Sigmoid colon (tissue), 7 donors: Measurements from ENCODE around the gene UTF1. TPM values are rescaled to one million over a fixed set of nuclear protein-coding genes. Genes with fewer than 3 reads are reported as not detected.

Source experiments
- DNase-seq: peaks from one replicate; pipeline ENCODE4 v3.0.0-alpha.2; 2019
- H3K27ac ChIP-seq, 4 donors: fragments of 200-600 bp; sonication (generic); one replicate each; pipeline ENCODE4 v1.5.1; 2016 to 2019; ENCODE audit warnings: mild to moderate bottlenecking in 1 of 4
- H3K27me3 ChIP-seq, 3 donors: fragments of 200-600 bp; sonication (generic); one replicate each; pipeline ENCODE4 v1.5.1; 2019; ENCODE audit warnings: mild to moderate bottlenecking in 1 of 3
- H3K36me3 ChIP-seq, 4 donors: fragments of 200-600 bp; sonication (generic); one replicate each; pipeline ENCODE4 v1.5.1; 2016 to 2019
- H3K4me1 ChIP-seq, 4 donors: fragments of 200-600 bp; sonication (generic); one replicate each; pipeline ENCODE4 v1.5.1; 2017 to 2019
- H3K4me3 ChIP-seq, 4 donors: fragments of 200-600 bp; sonication (generic); one replicate each; pipeline ENCODE4 v1.5.1; 2017 to 2019; ENCODE audit warnings: mild to moderate bottlenecking in 2 of 4, moderate library complexity in 1 of 4
- H3K9me3 ChIP-seq, 4 donors: fragments of 200-600 bp in 3 of 4; sonication (generic) in 3 of 4; one replicate each; pipeline versions ENCODE4 v1.5.1 to v1.6.1; 2013 to 2019
- CTCF ChIP-seq, 4 experiments: fragments of 450-650 bp in 3 of 4; fragments of 200-600 bp in 1 of 4; IDR thresholded peaks; one replicate each; pipeline ENCODE4 v1.5.1; 2016 to 2019; ENCODE audit warnings: antibody characterized with exemption in 4 of 4, mild to moderate bottlenecking in 3 of 4, moderate library complexity in 2 of 4
- EP300 ChIP-seq, 4 donors: sonication (generic); formaldehyde crosslinking; IDR thresholded peaks; one replicate each; pipeline ENCODE4 v1.6.1; 2017; ENCODE audit warnings: antibody characterized with exemption in 4 of 4
- POLR2A ChIP-seq, 2 donors: fragments of 450-650 bp; IDR thresholded peaks; one replicate each; pipeline ENCODE4 v1.6.1; 2016; ENCODE audit warnings: antibody characterized with exemption in 2 of 2, mild to moderate bottlenecking in 2 of 2, moderate library complexity in 2 of 2
- POLR2AphosphoS5 ChIP-seq, 4 donors: sonication (generic); formaldehyde crosslinking; IDR thresholded peaks; one replicate each; pipeline ENCODE4 v1.6.1; 2017; ENCODE audit warnings: antibody characterized with exemption in 4 of 4
- WGBS, 2 donors: extraction: QIAGEN DNeasy Blood & Tissue Kit; methylation state at CpG; one replicate each; pipeline ENCODE4 v1.1.7; 2013; 5-methylcytosine and 5-hydroxymethylcytosine counted together
- intact Hi-C: fragments of 100-400 bp; cut with DNase I; formaldehyde crosslinking; loops from one replicate; pipeline ENCODE4 v1.15.1; 2023
- polyA plus RNA-seq, 3 donors: library from polyadenylated mRNA; stranded (reverse); fragments of 200-250 nt; gene quantifications; one replicate each; pipeline ENCODE4 v1.2.3, GENCODE V29; 2013
- total RNA-seq, 4 donors: library from RNA; depleted of rRNA; stranded (reverse); fragments of >200 nt; gene quantifications; one replicate each; pipeline ENCODE4 v1.1.0, GENCODE V29; 2016
- donor health status: healthy with polysubstance abuse.
- donor health status: Bipolar disorder and iron deficiency.
- donor health status: healthy.

Gene UTF1
- total and polyA plus RNA-seq, 7 donors = not detected

DNA sequence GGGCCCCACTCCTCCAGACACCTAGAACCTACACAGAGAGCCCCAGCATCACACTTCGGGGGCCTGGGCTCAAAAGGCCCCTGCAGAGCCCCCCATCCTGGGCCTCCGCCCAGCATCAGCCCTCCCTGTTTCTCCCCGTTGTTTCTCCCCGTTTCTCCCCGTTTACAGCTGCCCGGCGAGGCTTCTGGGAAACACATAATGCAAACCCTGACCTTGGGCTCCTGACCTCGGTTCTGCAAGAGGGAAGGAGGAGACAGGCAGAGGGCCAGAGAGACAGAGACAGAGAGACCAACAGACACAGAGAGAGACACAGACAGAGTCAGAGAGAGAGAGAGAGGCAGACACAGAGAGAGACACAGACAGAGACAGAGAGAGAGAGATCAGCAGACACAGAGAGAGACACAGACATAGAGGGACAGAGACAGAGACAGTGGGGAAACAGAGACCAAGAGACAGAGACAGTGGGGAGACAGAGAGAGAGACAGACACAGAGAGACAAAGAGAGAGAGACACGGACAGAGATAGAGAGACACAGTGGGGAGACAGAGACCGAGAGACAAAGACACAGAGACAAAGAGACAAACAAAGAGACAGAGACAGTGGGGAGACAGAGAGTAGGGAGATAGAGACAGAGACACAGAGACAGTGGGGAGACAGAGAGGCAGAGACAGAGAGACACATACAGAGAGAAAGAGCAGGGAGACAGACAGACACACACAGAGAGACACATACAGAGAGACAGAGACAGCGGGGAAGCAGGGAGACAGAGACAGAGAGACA, 20.1 kb downstream of the UTF1 start:
- Histone ChIP-seq H3K27ac (no peak overlapping the region), H3K4me3 (no peak overlapping the region), H3K9me3 (no peaks in the 10 kb centered on the region), H3K36me3 (no peaks in the 10 kb centered on the region), H3K27me3 (peaks cover 0 to 65% (median 38%) of the 10 kb centered on the region in 3 donors), H3K4me1 (no peaks in the 10 kb centered on the region)
- 38 to 67% methylated on average over 11 of the region's 11 CpGs for WGBS, 2 donors
- intact Hi-C loops = no loop called here
- TF ChIP-seq EP300 (IDR thresholded peaks at IDR 0.05) (no peak), POLR2A (IDR thresholded peaks at IDR 0.05) (no peak), POLR2AphosphoS5 (IDR thresholded peaks at IDR 0.05) (no peak), CTCF (IDR thresholded peaks at IDR 0.05) (no peak)
- DNase-seq = no peak

DNA sequence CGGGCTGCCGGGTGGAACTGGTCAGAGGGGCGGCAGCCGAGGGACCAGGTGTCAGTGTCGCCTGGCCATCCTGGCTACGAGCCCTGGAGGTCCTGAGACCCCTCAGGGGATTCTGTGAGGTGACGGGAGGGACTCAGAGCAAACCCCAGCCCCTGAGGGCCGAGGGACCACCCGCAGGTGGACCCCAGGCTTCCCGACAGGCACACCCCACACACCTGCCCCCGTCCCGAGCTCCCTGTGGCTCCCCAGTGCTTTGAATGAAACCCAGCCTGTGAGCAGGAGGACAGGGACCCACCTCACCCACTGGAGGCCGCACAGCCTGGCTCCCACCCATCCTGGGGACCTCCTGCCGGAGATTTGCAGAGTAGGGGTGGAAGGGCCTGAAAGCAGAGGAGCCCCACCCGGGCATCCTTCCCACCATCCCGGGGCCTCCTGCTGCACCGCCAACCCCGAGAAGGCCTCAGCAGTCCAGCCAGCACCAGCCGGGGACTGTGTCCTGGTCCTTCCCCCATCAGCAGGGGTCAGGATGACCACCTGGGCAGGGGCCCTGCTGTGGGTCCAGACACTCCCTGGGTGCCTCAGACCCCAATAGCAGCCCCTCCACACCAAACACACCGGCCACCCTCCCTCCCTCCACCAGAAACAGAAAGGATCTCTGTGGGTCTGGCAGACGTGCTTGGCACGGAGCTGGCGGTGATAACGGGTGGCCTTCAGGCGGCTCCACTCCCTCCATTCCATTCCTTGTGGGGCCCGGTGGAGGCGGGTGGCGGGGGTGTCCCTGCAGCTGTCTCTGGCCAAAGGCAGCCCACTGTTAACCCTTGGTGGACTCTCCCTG, 21.6 kb downstream of the UTF1 start:
- Histone ChIP-seq H3K4me3 (no peak overlapping the region), H3K27me3 (peaks cover 0 to 51% (median 24%) of the 10 kb centered on the region in 3 donors), H3K9me3 (no peaks in the 10 kb centered on the region), H3K36me3 (no peaks in the 10 kb centered on the region), H3K4me1 (no peaks in the 10 kb centered on the region), H3K27ac (no peak overlapping the region)
- 52 to 75% methylated on average over 28 of the region's 28 CpGs for WGBS, 2 donors
- intact Hi-C loops = no loop called here
- no peak for DNase-seq
- no peak for TF ChIP-seq CTCF (IDR thresholded peaks at IDR 0.05)
- TF ChIP-seq POLR2A (IDR thresholded peaks at IDR 0.05) = no peak
- TF ChIP-seq POLR2AphosphoS5 (IDR thresholded peaks at IDR 0.05) = no peak
- no peak for TF ChIP-seq EP300 (IDR thresholded peaks at IDR 0.05)

DNA sequence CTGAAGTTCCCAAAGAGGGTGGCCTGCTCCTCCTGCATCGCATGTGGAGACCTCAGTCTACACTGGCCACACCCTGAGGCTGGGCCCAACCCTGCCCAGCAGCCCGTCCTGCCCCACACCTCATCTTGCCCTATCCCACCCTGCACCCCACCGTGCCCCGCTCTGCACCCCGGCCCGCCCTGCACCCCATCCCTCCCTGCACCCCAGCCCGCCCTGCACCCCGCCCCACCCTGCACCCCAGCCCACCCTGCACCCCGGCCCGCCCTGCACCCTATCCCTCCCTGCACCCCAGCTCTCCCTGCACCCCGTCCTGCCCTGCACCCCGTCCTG, 22.2 kb downstream of the UTF1 start:
- 66 to 85% methylated on average over 12 of the region's 12 CpGs for WGBS, 2 donors
- H3K4me1 ChIP-seq = peaks cover 0 to 1% (median under 1%) of the 10 kb centered on the region in 4 donors
- H3K27me3 ChIP-seq = peaks cover 0 to 47% (median 19%) of the 10 kb centered on the region in 3 donors

DNA sequence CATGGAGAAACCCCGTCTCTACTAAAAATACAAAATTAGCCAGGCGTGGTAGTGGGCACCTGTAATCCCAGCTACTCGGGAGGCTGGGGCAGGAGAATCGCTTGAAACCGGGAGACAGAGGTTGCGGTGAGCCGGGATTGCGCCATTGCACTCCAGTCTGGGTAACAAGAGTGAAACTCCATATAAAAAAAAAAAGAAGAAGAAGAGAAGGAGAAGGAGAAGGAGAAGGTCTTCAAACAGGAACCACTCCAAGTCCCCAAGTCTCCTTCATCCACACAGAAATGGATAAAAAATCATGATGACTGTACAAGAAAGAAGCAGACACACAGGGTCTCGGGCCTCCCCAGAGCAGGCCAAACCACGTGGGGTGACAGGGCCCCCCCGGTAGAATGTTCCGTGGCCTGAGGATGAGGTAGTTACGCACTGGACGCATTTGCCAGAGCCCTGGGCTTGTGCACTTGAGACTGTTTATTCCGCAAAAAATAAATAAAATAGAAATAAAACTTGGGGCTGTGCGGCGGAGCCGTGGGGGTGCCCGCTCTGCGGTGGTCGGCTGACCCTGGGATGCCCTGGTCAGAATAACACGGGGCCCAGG, 23.4 kb downstream of the UTF1 start:
- no peak overlapping the region for H3K27ac ChIP-seq
- WGBS, 2 donors = 78 to 79% methylated on average over 22 of the region's 22 CpGs
- no peaks in the 10 kb centered on the region for H3K9me3 ChIP-seq
- no peaks in the 10 kb centered on the region for H3K36me3 ChIP-seq
- no peak overlapping the region for H3K4me3 ChIP-seq
- peaks cover 0 to 13% (median 11%) of the 10 kb centered on the region in 4 donors for H3K4me1 ChIP-seq
- peaks cover 0 to 42% (median 8%) of the 10 kb centered on the region in 3 donors for H3K27me3 ChIP-seq
- no peak for TF ChIP-seq CTCF (IDR thresholded peaks at IDR 0.05)
- no peak for TF ChIP-seq POLR2A (IDR thresholded peaks at IDR 0.05)
- TF ChIP-seq EP300 (IDR thresholded peaks at IDR 0.05) = no peak
- no peak for TF ChIP-seq POLR2AphosphoS5 (IDR thresholded peaks at IDR 0.05)
- DNase-seq = no peak
- intact Hi-C loops = no loop called here

More for the DNA sequence above, 22.2 kb downstream of the UTF1 start:
- Histone ChIP-seq H3K27ac (no peak overlapping the region), H3K4me3 (no peak overlapping the region), H3K9me3 (no peaks in the 10 kb centered on the region), H3K36me3 (no peaks in the 10 kb centered on the region)
- intact Hi-C loops = no loop called here
- no peak for DNase-seq
- TF ChIP-seq POLR2AphosphoS5 (IDR thresholded peaks at IDR 0.05) (no peak), EP300 (IDR thresholded peaks at IDR 0.05) (no peak), POLR2A (IDR thresholded peaks at IDR 0.05) (no peak), CTCF (IDR thresholded peaks at IDR 0.05) (no peak)
